ENCODE data around the gene CXCR3. TPM values are rescaled to one million over a fixed set of nuclear protein-coding genes. Genes with fewer than 3 reads are reported as not detected.

Gene CXCR3
- total and polyA plus RNA-seq, 2 of the 13 experiments (the other 11 are each of a cell fraction or from before 2014, with no cell fraction given): 0.18 TPM; not detected in 1

GRCh38 chrX:71612256-71612655, 6.1 kb downstream of the CXCR3 start:
- CTCF ChIA-PET (ENCODE audit: low intra/inter-chr PET ratio, low total read pairs): no interaction called here
- no peak overlapping the region for H3K9ac ChIP-seq (ENCODE audit: insufficient read depth, low read depth, low read length)
- WGBS (ENCODE audit: low lambda C conversion rate): 92% methylated on average over 8 of the region's 8 CpGs

More at GRCh38 chrX:71612256-71612655, 6.1 kb downstream of the CXCR3 start:
- Histone ChIP-seq H4K20me1 (ENCODE audit: insufficient read depth, low read length) (no peaks in the 10 kb centered on the region), H2AFZ (ENCODE audit: low read length) (no peak overlapping the region), H3K4me1 (ENCODE audit: insufficient read depth, low read length) (no peaks in the 10 kb centered on the region; the same call in 1 of the 2 replicates), H3K27ac (ENCODE audit: extremely low read length, insufficient read depth, low read length) (no peak overlapping the region), H3K4me2 (ENCODE audit: low read depth, low read length) (no peak overlapping the region), H3K36me3 (replicated peaks in 1 of 2; ENCODE audit: control insufficient read depth in 1 of 2, insufficient read depth in 2 of 2, low read length in 2 of 2) (no peaks in the 10 kb centered on the region), H3K27me3 (ENCODE audit: control insufficient read depth in 1 of 2, insufficient read depth in 2 of 2, low read length in 2 of 2) (no peaks in the 10 kb centered on the region), H3K4me3 (replicated peaks in 1 of 3; ENCODE audit: insufficient read depth in 1 of 3, low read depth in 2 of 3, low read length in 3 of 3) (no peak overlapping the region), H3K79me2 (ENCODE audit: insufficient read depth, low read length) (no peaks in the 10 kb centered on the region), H3K9me3 (ENCODE audit: low read length) (no peaks in the 10 kb centered on the region)
- no peak for DNase-seq (ENCODE audit: low spot score)
- BruUV-seq (replicated peaks): no TSS peak
- ATAC-seq: no peak
- FAIRE-seq: no peak
- TF ChIP-seq RFXANK (CRISPR knock-in tag; IDR thresholded peaks at IDR 0.05) (no peak), SKIL (CRISPR knock-in tag; IDR thresholded peaks at IDR 0.05; ENCODE audit: borderline replicate concordance) (no peak), ZBTB38 (CRISPR knock-in tag; IDR thresholded peaks at IDR 0.05) (no peak), PRDM4 (CRISPR knock-in tag; IDR thresholded peaks at IDR 0.05; ENCODE audit: borderline replicate concordance) (no peak), GFI1 (CRISPR knock-in tag; IDR thresholded peaks at IDR 0.05; ENCODE audit: borderline replicate concordance) (no peak), ZNF329 (CRISPR knock-in tag; IDR thresholded peaks at IDR 0.05; ENCODE audit: low read depth) (no peak), TRIM22 (IDR thresholded peaks at IDR 0.05) (no peak), BRCA1 (CRISPR knock-in tag; IDR thresholded peaks at IDR 0.05) (no peak), THRA (CRISPR knock-in tag; IDR thresholded peaks at IDR 0.05; ENCODE audit: borderline replicate concordance) (no peak), ARID3A (IDR thresholded peaks at IDR 0.05; ENCODE audit: low read depth, low read length) (no peak), CENPBD1 (CRISPR knock-in tag; IDR thresholded peaks at IDR 0.05; ENCODE audit: borderline replicate concordance, low read depth) (no peak), ZNF644 (CRISPR knock-in tag; IDR thresholded peaks at IDR 0.05; ENCODE audit: low read depth) (no peak), ZFP91 (CRISPR knock-in tag; IDR thresholded peaks at IDR 0.05; ENCODE audit: borderline replicate concordance) (no peak), MEF2D (CRISPR knock-in tag; IDR thresholded peaks at IDR 0.05) (no peak)
- intact Hi-C loops (cut with micrococcal nuclease; ENCODE audit: unreplicated experiment): no loop called here
- POLR2A ChIA-PET: no interaction called here
- in situ Hi-C loops (cut with HindIII; ENCODE audit: extremely low pct_ligation_motif_present, low pct_unique_long_range_greater_than_20kb): no loop called here

All from HepG2 (cell line).